ENCODE measurements around the gene CERS4.
A peak's percentile ranks its signal among the peaks of the same experiment; 100 is the strongest.
"Not testable (repeated sequence)": the region's sequence is repeated elsewhere in the genome, so short reads cannot be mapped to it uniquely, and the experiment has no call there.

CERS4 gene

DNA sequence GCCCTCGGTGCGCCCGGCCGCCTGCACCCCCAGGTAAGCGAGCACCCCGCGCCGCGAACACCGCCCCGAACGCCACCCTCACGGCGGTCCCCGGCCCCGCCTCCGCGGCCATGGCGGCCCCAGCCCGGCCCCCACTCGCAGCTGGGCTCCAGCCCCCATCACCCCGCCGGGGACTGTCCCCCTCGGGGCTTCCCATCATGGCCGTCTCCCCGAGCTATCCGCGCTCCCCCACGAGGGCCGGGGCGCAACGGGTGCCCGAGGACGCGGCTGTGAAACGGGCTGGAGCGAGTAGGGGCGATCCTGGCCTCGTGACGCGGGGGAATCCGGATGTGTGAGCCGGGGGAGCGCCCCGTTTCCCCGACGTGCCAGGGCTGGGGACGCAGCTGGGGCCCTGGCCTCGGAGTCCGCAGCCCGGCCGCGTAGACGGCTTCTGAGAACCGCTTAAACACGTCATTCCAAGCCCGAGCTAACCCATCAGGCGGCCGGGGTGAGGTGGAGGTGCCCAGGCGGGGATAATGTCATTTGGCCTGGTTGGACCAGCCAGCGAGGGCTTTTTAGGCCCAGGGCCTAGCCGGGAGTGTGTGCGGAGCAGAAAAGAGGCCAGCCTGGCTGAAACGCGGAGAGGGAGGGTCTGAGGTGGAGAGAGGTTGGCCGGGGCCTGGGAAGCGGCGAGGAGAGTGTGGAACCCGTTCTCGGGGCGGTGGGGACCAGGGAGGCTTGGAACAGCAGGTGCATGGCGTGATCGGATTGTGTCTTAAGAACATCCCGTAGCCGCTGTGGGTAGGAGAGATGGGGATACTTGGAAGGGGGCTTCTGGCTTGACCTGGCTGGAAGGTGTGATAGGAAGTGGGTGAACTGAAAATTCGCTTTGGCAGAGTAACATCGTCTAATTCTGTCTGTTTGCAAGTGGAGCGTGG is 550 bp downstream of the CERS4 start:
- DNase-seq (ENCODE audit: low read depth in 1 of 2, low spot score in 1 of 2), result peak; percentile 68 to 71

DNA sequence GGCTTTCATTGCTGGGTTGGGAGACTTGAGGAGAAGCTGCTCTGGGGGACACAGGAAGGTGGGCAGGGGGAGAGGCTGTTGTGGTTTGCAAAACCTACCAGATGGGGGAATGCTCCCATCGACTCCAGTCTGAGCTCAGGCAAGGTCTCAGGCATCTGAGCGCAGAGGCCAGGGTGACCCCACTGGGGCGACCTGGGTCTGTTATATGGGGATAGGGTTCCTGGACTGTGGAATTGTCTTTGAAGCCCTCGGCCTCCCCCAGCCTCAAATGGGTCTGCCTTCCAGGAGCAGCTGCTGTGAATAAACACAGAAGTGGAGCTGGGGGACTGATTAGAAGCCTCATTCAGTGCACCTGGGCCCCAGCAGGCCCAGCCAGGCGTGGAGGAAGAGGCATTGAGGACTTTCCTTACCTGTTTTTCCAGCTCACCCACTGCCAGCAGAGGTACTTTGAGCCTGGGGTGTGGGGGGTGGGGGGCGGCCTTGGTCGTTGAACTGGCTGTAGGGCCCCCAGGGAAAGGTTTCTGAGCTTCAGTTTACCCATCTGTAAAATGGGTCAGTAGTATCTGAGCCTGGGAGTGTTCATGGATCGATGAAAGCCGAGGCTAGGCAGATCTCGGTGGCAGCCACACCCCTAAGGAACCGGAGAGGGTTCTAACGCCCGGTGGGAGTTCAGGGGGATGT is 1.4 kb downstream of the CERS4 start:
- no peak for DNase-seq (ENCODE audit: low read depth in 1 of 2, low spot score in 1 of 2)

DNA sequence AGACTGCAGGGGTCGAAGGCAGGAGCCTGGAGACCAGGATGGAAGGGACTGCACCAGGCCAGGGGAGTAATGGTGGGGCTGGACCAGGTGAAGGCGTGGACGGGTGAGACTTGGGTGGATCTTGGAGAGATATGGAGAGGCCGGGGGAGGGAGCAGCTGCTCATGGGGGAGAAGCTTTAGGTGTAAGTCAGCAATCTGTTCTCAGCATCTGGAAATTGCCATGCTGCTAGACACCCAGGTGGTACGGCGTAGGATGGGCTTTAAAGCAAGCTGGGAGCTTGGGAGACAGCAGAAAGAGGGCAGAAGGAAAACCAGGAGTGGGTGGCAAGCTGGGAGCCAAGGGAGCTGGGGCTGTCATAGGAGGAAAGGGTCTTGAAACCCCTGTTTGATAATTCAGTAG is 3.0 kb downstream of the CERS4 start:
- no peak for DNase-seq (ENCODE audit: low read depth in 1 of 2, low spot score in 1 of 2)

DNA sequence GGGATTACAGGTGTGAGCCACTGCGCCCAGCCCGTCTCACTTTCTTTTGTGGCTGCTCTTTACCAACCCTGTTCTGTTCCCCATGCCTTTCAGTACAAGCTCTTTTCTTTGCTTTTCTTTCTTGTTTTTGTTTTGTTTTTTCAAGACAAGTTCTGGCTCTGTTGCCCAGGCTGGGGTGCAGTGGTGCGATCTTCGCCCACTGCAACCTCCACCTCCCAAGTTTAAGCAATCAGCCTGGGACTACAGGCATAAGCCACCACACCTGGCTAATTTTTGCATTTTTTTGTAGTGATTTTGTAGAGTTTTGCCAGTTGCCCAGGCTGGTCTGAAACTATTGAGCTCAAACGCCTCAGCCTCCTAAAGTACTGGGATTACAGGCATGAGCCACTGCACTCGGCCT is 3.7 kb downstream of the CERS4 start:
- no peak for DNase-seq (ENCODE audit: low read depth in 1 of 2, low spot score in 1 of 2)

DNA sequence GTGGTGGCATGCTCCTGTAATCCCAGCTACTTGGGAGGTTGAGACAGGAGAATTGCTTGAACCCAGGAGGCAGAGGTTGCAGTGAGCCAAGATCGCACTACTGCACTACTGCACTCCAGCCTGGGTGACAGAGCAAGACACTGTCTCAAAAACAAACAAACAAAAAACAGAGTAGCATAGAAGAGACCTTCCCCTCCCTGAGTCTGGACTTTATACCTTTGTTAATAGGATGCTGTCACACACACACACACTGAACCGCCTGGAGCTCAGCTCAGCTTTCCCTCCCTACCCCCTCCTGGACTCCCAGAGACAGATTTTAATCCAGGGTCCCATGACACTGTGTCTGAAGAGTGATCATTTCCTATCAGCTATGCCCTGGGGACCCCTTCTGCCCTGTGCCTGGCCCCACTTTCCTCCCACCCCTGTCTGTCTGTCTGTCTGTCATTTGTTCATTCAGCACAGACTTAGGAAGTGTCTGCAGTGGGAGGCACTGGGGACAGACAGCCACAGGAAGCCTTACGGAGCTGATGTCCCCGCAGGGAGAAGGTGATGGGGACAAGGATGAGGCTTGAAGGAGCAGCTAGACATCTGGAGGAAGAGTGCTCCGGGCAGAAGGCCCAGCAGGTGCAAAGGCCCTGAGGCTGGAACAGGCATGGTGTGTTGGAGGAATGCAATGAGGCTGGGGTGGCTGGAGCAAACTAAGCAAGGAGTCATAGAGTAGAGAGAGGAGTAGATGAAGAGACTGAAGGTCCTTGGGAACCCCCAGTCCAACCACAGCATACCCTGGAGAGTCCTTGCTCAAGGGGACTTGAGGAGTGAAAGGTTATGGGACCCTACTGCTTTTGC is 4.9 kb downstream of the CERS4 start:
- no peak for DNase-seq (ENCODE audit: low read depth in 1 of 2, low spot score in 1 of 2)

DNA sequence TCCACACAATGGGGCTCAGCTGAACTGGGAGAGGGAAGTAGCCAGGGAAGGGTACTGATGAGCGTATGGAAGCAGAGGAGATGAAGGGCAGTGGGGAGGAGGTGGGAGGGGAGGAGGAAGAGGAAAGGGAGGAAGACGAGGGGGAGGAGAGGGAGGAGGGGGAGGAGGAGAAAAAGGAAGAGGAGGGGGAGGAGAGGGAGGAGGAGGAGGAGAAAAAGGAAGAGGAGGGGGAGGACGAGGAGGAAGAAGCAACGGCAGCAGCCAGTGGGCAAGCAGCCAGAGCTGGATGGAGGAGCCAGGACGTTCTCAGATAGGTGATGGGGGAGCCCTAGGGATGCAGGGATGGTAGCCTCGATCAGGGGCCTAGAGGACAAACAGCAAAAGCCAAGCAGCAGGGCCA is 5.6 kb downstream of the CERS4 start:
- DNase-seq (ENCODE audit: low read depth in 1 of 2, low spot score in 1 of 2), result no peak

DNA sequence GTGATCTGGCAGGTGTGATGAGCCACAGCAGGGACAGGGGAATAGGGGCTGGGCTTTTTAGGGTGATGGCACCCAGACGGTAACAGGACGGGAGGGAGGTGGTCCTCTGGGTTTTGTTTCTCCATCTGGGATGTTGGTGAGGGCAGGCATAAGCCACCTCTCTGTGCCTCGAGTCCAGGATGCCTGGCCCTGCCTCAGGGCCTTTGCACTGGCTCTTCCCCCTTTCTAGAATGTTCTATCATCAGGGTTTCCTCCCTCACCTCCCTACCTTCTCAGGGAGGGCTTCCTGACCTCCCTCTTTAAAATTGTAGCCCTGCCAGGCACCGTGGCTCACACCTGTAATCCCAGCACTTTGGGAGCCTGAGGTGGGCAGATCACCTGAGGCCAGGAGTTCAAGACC is 6.6 kb downstream of the CERS4 start:
- no peak for DNase-seq (ENCODE audit: low read depth in 1 of 2, low spot score in 1 of 2)

DNA sequence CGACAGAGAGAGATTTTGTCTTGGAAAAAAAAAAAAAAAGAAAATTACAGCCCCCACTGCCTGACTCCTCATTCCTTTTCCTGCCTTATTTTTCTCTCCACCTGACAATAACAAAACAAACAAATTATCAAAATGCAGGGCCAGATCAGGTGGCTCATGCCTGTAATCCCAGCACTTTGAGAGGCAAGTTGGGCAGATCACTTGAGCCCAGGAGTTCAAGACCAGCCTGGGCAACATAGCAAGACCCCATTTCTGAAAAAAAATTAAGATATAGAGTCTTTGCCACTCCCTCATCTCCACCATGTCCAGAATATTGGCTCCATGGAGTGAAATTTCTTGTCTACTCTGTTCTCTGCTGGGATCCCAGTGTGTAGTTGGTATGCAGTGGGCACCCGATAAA is 7.2 kb downstream of the CERS4 start:
- no peak for DNase-seq (ENCODE audit: low read depth in 1 of 2, low spot score in 1 of 2)

DNA sequence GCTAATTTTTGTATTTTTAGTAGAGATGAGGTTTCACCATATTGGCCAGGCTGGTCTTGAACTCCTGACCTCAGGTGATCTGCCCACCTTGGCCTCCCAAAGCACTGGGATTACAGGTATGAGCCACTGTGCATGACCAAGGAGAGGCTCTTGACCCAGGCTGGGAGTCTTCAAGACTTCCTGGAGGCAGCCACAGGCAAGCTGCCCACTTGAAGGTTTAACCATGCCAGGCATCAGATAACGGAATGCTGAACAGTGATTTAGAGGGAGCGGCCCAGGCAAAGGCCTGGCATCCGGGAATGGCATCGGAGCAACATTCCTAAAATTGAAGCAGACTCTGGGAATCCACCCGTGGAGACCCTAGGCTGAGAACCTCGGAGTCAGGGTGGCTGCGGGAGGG is 9.0 kb downstream of the CERS4 start:
- not testable (repeated sequence) for DNase-seq (ENCODE audit: low read depth in 1 of 2, low spot score in 1 of 2)

DNA sequence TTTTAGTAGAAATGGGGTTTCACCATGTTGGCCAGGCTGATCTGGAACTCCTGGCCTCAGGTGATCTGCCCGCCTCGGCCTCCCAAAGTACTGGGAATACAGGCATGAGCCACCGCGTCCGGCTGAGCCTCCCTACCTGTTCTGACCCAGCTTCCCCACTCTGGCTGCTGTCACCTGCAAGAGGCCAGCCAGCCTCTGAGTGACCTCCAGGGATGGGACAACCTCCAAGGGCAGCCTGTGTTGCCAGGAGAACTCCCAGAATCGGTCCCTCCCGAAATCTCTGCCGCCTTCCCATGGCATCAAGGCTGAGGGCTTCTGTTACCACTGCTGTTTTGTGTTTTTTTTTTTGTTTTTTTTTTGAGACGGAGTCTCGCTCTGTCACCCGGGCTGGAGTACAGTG is 11.3 kb downstream of the CERS4 start:
- DNase-seq (ENCODE audit: low read depth in 1 of 2, low spot score in 1 of 2), result no peak

DNA sequence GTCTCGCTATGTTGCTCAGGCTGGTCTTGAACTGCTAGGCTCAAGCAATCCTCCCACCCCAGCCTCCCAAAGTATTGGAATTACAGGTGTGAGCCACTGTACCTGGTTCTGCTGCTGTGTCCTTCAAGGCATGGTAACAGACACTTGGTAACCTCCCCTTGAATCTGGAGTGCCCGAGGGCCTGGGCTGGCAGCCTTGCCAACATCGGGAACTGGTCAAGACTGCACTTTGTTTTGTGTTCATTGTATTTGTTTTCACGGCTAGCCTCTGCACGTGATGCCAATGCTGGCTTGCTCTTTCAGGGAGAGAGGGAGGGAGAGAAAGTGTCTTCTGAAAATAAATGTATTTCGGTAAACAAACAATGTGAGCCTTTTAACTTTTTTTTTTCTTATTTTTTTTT is 12.0 kb downstream of the CERS4 start:
- DNase-seq (ENCODE audit: low read depth in 1 of 2, low spot score in 1 of 2), result no peak

DNA sequence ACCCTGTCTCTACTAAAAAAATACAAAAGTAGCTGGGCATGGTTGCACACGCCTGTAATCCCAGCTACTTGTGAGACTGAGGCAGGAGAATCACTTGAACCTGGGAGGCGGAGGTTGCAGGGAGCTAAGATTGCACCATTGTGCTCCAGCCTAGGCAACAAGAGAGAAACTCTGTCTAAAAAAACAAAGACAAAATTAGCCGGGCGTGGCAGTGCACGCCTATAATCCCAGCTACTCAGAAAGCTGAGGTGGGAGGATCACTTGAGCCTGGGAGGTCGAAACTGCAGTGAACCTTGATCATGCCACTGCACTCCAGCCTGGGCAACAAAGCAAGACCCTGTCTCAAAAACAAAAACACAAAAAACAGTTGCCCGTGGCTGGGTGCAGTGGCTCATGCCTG is 14.3 kb downstream of the CERS4 start:
- not testable (repeated sequence) for DNase-seq (ENCODE audit: low read depth in 1 of 2, low spot score in 1 of 2)

DNA sequence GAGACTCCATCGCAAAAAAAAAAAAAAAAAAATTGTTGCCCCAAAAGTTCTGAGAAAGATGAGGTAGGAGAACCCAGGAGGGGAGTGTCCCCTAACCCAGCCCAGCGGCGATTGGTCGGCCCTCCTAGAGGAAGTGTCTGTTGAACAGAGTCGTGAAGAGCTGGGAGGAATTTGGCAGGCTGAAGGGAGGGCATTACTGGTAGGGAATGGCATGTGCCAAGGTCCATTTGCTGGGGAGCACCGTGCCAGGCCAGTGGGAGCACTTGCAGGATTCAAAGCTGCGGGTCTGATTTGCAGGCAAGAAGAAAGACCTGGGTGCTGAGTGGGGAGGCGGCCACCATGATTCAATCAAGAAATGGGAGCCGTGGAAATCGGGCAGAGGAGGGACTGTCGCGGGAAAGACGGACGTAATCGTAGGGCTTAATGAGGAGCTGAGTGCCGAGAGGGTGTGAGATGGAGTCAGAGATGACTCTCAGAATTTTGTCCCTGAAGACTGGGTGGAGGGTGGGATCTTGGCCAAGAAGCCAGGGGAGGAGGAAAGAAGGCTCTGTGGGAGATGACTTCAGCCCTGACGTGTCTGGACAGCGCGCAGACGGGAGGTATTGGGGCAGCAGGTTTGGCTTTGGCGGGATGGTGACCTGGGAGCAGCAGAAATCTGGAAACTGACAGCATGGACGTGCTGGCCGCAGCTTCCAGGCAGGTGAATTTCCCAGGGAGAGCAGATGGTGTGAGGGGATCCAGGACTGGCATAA is 15.4 kb downstream of the CERS4 start:
- DNase-seq (ENCODE audit: low read depth in 1 of 2, low spot score in 1 of 2), result no peak

DNA sequence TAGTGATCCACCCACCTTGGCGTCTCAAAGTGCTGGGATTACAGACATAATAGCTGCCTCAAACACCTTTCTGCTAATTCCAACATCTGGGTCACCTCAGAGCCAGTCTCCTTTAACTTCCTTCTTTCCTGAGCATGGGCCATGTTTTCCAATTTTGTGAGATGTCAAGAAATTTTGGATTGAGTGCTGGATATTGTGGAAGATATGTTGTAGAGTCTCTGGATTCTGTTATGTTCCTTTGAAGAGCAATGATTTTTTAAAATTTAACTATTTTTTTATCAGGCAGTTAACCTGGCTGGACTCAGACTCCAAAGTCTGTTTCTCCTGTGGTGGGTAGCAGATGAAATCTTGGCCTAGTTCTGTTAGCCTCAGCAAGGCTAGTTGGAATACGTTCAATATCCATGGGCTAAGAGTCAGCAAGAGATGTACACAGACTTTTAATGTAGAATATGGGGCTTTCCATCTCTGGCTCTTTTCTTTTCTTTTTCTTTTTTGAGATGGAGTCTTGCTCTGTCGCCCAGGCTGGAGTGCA is 22.0 kb downstream of the CERS4 start:
- no peak for DNase-seq (ENCODE audit: low read depth in 1 of 2, low spot score in 1 of 2)

DNA sequence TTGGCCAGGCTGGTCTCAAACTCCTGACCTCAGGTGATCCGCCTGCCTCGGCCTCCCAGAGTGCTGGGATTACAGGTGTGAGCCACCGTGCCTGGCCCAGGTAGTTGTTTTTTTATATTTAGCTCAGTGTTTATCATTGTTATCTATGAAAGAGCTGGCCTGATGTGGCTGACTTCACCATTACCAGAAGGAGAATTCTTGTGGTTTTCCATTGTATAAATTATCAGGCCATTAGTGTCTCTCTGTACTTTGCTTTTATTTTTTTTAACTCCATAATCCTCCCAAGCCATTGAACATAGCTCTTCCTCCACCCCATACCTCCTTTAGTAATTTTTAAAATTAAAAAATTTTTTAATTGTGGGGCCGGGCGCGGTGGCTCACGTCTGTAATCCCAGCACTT is 24.2 kb downstream of the CERS4 start:
- no peak for DNase-seq (ENCODE audit: low read depth in 1 of 2, low spot score in 1 of 2)

DNA sequence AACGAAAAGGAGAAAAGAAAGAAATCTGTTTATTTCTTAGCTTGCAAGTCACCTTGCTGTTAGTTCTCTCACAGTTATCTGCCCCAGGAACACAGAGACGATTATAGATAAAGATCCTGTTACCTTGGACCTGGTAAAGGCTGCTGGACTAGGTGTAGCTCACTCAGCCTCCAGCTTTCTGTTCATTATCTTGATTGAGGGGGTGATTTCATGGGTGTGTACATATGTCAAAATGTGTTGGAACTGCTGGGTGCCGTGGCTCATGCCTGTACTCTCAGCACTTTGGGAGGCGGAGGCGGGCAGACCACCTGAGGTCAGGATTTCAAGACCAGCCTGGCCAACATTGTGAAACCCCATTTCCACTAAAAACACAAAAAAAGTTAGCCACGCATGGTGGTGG is 27.9 kb downstream of the CERS4 start:
- no peak for DNase-seq (ENCODE audit: low read depth in 1 of 2, low spot score in 1 of 2)

DNA sequence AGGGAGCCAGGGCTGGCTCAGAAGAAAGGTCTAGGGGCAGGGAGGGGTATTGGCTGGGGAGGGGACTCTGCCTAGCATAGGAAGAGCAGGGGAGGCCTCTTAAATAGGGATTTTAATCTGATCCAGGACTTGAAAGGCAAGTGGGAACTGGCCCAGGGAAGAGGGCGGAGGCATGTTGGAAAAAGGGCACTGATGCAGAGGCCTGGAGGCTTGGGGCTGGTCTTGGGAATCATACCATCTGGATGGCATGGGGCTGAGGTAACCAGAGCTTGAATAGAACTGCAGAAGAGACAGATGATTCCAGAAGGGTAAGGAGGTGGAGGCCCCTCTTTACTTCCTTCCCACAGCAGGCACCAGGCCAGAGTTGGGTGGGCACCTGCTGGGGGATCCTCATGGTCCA is 29.1 kb downstream of the CERS4 start:
- no peak for DNase-seq (ENCODE audit: low read depth in 1 of 2, low spot score in 1 of 2)

DNA sequence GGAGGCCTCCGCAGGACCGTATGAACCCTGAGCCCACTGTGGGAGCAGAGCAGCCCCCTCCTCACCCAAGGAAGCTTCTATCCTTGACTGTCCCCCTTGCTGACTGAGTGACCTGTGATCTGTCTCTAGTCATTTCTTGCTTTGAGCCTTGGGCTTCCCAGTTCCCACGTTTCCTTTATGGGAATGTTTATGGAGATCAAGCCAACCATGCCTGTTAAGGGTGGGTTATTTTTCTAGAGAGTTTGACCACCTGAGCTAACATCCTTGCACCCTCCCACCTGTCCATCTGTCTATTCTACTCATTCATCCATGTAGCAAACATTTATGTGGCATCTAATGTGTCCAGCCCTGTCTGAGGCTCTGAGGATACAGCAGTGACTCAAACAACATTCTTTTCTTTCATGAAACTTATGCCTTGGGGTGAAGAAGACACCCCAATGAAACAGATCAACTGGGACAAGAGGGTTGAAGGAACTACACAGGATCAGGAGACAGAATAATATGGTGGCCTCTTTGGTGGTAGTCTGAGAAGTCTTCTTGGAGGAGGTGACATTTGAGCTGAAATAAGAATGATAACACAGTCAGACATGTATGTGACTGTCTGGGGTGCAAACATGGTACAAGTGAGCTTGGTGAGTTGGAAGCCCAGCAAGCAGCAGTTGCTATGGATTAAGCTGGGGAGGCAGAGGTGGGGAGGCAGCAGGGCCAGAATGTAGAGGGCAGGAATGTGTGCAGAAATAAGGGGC is 30.5 kb downstream of the CERS4 start:
- DNase-seq (ENCODE audit: low read depth in 1 of 2, low spot score in 1 of 2), result no peak

DNA sequence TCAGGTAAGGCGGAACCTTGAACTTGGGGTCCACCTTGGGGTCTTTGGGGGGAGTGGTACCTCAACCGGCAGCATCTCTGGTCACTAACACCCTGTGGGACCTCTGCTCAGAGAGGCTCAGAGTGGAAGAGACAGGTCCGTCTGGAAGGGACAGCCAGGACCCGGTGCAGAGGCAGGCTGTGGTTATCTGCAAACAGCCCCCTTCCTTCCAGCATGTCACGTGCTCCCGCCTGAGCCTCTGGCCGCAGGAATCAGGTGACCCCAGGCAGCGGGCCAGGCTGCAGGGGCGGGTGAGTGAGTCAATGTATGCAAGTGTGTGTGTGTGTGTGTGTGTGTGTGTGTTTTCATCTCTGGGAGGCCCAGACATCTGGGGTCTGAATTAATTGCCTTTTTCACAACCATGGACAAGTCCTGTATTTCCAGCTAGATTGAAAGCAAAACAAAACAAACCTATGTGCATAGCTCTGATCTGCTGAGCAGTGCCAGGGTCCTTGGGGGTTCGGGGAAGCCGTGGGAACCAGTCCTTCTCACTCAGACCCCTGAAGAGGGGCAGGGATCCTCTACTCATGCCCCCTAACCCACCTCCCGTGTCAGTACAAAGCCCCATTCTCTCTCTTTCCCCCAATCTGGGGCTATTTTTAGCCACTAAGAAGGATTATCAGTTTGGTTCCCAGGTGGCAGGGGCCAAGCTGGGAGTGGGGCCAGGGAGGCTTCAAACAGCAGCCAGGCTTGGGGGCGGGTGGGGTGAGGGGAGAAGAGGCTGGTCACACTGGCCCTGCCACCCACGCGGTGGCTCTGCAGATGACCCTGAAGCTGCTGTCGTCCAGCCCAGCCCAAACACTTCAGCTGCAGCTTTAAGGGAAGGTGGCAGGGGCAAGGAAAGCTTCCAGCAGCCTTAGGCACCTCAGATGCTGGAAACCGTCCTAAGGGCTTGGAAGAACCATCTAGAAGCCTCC is 31.4 kb downstream of the CERS4 start:
- peak in 1 of 2 donors; percentile 12 for DNase-seq (ENCODE audit: low read depth in 1 of 2, low spot score in 1 of 2)
